HG03520 (cell line): ENCODE results near the gene PHF10.
A peak's percentile ranks its signal among the peaks of the same experiment; 100 is the strongest.

Experiments
- ATAC-seq: cut with Tn5 transposase; IDR thresholded peaks from one replicate; pipeline ENCODE4 v1.9.1; 2021; ENCODE audit warnings: mild to moderate bottlenecking, moderate library complexity; ENCODE audit not compliant: unreplicated experiment

The PHF10 gene

GRCh38 chr6:169678342-169678741 is 46.0 kb downstream of the PHF10 start:
- no peak for ATAC-seq

- no peak for ATAC-seq
Observed at GRCh38 chr6:169677096-169677495, 47.2 kb downstream of the PHF10 start.

- no peak for ATAC-seq
Observed at GRCh38 chr6:169675011-169675410, 49.3 kb downstream of the PHF10 start.

- ATAC-seq, result no peak
Observed at GRCh38 chr6:169671563-169671962, 52.7 kb downstream of the PHF10 start.

- no peak for ATAC-seq
Observed at GRCh38 chr6:169669889-169670288, 54.4 kb downstream of the PHF10 start.

- no peak for ATAC-seq
Observed at GRCh38 chr6:169669147-169669546, 55.2 kb downstream of the PHF10 start.

- no peak for ATAC-seq
Observed at GRCh38 chr6:169668203-169668847, 56.0 kb downstream of the PHF10 start.

GRCh38 chr6:169667716-169668115 is 56.6 kb downstream of the PHF10 start:
- ATAC-seq, result no peak

- ATAC-seq, result no peak
Observed at GRCh38 chr6:169666441-169666840, 57.9 kb downstream of the PHF10 start.

GRCh38 chr6:169665289-169665688 is 59.0 kb downstream of the PHF10 start:
- ATAC-seq, result no peak

- no peak for ATAC-seq
Observed at GRCh38 chr6:169664227-169664626, 60.1 kb downstream of the PHF10 start.

- no peak for ATAC-seq
Observed at GRCh38 chr6:169663468-169663867, 60.8 kb downstream of the PHF10 start.

- ATAC-seq, result no peak
Observed at GRCh38 chr6:169661391-169661756, 62.9 kb downstream of the PHF10 start.

GRCh38 chr6:169660751-169661390 is 63.4 kb downstream of the PHF10 start:
- no peak for ATAC-seq

GRCh38 chr6:169659820-169660610 is 64.3 kb downstream of the PHF10 start:
- no peak for ATAC-seq

- no peak for ATAC-seq
Observed at GRCh38 chr6:169657284-169657610, 67.1 kb downstream of the PHF10 start.

- ATAC-seq, result no peak
Observed at GRCh38 chr6:169656546-169657283, 67.6 kb downstream of the PHF10 start.

- peak; percentile 94 for ATAC-seq
Observed at GRCh38 chr6:169654598-169655391, 69.5 kb downstream of the PHF10 start.
